Upper lobe of left lung (tissue), 4 donors: Measurements from ENCODE around the gene YIPF1.

Source experiments
- EP300 ChIP-seq, 4 donors: sonication (generic); formaldehyde crosslinking; IDR thresholded peaks; one replicate each; pipeline ENCODE4 v1.5.1; 2017; ENCODE audit warnings: antibody characterized with exemption in 4 of 4, control low read depth in 2 of 4
- TF ChIP-seq, protein P1 (sequence below), 6 experiments: fragments of 450-650 bp in 4 of 6; fragments of 200-600 bp in 2 of 6; sonication (generic) in 2 of 6; IDR thresholded peaks; one replicate each; pipeline ENCODE4 v1.5.1; 2016 to 2019; ENCODE audit warnings: antibody characterized with exemption in 6 of 6

DNA sequence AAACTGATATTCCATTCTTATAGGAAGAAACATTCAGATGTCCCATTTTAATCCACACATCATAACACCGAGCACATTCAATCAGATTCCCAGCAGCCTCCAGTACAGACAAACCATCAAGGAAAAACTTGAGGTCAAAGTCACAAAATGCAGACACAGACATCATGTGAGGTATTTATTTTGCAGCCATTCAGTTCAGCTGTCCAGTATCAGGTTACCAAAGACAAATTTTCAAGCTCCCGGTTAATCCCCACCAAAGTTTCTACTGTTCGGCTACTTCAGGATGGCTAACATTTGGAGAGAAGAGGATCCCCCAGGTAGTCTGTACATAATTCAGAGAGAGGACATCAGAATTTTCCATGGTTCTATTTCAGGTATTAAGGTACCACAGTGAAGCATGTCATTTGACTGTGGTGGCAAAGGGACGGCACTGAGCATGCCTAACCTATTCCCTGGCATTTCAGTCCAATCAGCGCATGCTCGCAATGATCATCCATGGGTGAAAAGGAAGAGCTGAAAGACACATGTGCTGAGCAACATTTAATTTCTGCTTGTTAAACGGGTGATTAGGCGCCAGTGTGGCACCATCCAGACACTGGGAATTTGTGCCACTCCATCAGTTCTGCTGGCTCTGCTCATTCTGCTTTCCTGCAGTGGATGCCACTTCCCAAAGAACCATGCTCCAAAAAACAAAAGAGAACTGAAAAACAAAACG lies 37.9 kb downstream of the YIPF1 start:
- TF ChIP-seq, protein P1, sequence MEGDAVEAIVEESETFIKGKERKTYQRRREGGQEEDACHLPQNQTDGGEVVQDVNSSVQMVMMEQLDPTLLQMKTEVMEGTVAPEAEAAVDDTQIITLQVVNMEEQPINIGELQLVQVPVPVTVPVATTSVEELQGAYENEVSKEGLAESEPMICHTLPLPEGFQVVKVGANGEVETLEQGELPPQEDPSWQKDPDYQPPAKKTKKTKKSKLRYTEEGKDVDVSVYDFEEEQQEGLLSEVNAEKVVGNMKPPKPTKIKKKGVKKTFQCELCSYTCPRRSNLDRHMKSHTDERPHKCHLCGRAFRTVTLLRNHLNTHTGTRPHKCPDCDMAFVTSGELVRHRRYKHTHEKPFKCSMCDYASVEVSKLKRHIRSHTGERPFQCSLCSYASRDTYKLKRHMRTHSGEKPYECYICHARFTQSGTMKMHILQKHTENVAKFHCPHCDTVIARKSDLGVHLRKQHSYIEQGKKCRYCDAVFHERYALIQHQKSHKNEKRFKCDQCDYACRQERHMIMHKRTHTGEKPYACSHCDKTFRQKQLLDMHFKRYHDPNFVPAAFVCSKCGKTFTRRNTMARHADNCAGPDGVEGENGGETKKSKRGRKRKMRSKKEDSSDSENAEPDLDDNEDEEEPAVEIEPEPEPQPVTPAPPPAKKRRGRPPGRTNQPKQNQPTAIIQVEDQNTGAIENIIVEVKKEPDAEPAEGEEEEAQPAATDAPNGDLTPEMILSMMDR (IDR thresholded peaks at IDR 0.05) = no peak
- TF ChIP-seq EP300 (IDR thresholded peaks at IDR 0.05) = no peak
